Measurements from ENCODE around the gene ADORA3.
"Not testable (repeated sequence)": the region's sequence is repeated elsewhere in the genome, so short reads cannot be mapped to it uniquely, and the experiment has no call there.

ADORA3 gene

GRCh38 chr1:111503585-111504060 lies at the start of gene ADORA3, which contains the start of gene TMIGD3:
TSS of gene ADORA3 (minus strand) at chr1:111503633. CDS start at chr1:111503354, 279 bp downstream.
TSS of gene TMIGD3 (minus strand) at chr1:111503633. CDS start at chr1:111503354, 279 bp downstream.
- DNase-seq, result no peak

GRCh38 chr1:111553196-111553595 lies 49.8 kb upstream of the ADORA3 start:
- DNase-seq, result no peak

- no peak for DNase-seq
These were observed 49.2 kb upstream of the ADORA3 start for GRCh38 chr1:111552587-111552986.

GRCh38 chr1:111551623-111552411 lies 48.4 kb upstream of the ADORA3 start:
- DNase-seq, result no peak

GRCh38 chr1:111547786-111548185 lies 44.4 kb upstream of the ADORA3 start:
- DNase-seq, result not testable (repeated sequence)

GRCh38 chr1:111542187-111542586 lies 38.8 kb upstream of the ADORA3 start:
- no peak for DNase-seq

- no peak for DNase-seq
These were observed 38.3 kb upstream of the ADORA3 start for GRCh38 chr1:111541721-111542120.

GRCh38 chr1:111540928-111541327 lies 37.5 kb upstream of the ADORA3 start:
- DNase-seq, result no peak

- no peak for DNase-seq
These were observed 35.1 kb upstream of the ADORA3 start for GRCh38 chr1:111538343-111539025.

- DNase-seq, result peak in 1 of 2 experiments; percentile 5
These were observed 32.1 kb upstream of the ADORA3 start for GRCh38 chr1:111535256-111536191.

- no peak for DNase-seq
These were observed 16.6 kb upstream of the ADORA3 start for GRCh38 chr1:111520053-111520452.

- no peak for DNase-seq
These were observed 14.2 kb upstream of the ADORA3 start for GRCh38 chr1:111517469-111518225.

- peak in 1 of 2 experiments; percentile 18 for DNase-seq
These were observed 12.6 kb upstream of the ADORA3 start for GRCh38 chr1:111516005-111516535.

- DNase-seq, result no peak
These were observed 12.0 kb upstream of the ADORA3 start for GRCh38 chr1:111515291-111516004.

GRCh38 chr1:111513410-111514020 lies 10.1 kb upstream of the ADORA3 start:
- no peak for DNase-seq

GRCh38 chr1:111512931-111513330 lies 9.5 kb upstream of the ADORA3 start:
- no peak for DNase-seq

- no peak for DNase-seq
These were observed 8.9 kb upstream of the ADORA3 start for GRCh38 chr1:111512132-111512889.

GRCh38 chr1:111511370-111511769 lies 7.9 kb upstream of the ADORA3 start:
- no peak for DNase-seq

- DNase-seq, result no peak
These were observed 6.6 kb upstream of the ADORA3 start for GRCh38 chr1:111509997-111510375.

Data from NCI-H526 (cell line).